WTC11 (cell line): Measurements from ENCODE around the gene SIX6. TPM values are rescaled to one million over a fixed set of nuclear protein-coding genes. Genes with fewer than 3 reads are reported as not detected.
A peak's percentile ranks its signal among the peaks of the same experiment; 100 is the strongest.

ENCODE experiments used
- ATAC-seq: fragments of 200-7000 bp; cut with Tn5 transposase; 2 replicates; pipeline ENCODE4 v1.10.0; 2021; ENCODE audit warnings: mild to moderate bottlenecking, moderate library complexity
- CTCF ChIA-PET: fragments of 300-600 bp; sonication (Branson Sonifier 250); formaldehyde crosslinking; loops from one replicate; lab custom pipeline; 2021; ENCODE audit warnings: antibody characterized with exemption; lab: Charles Lee
- POLR2A ChIA-PET: fragments of 350-600 bp; sonication (Branson Sonifier 250); formaldehyde crosslinking; loops from one replicate; lab custom pipeline; 2021; ENCODE audit warnings: antibody characterized with exemption; lab: Charles Lee
- DNase-seq: peaks from one replicate; pipeline ENCODE4 v3.0.0; 2021; ENCODE audit warnings: low spot score
- H3K27ac Mint-ChIP-seq: 2 replicates; pipeline ENCODE4 v1.8.0; 2021; ENCODE audit warnings: mixed read lengths
- H3K27me3 Mint-ChIP-seq: 2 replicates; pipeline ENCODE4 v1.8.0; 2021; ENCODE audit warnings: low read depth, mild to moderate bottlenecking, moderate library complexity, mixed read lengths
- H3K36me3 Mint-ChIP-seq: 2 replicates; pipeline ENCODE4 v1.8.0; 2021; ENCODE audit warnings: mixed read lengths
- H3K4me1 Mint-ChIP-seq: 2 replicates; pipeline ENCODE4 v1.8.0; 2022; ENCODE audit warnings: mixed read lengths
- H3K4me3 Mint-ChIP-seq: 2 replicates; pipeline ENCODE4 v1.8.0; 2021; ENCODE audit warnings: mild to moderate bottlenecking, moderate library complexity, mixed read lengths
- H3K9me3 Mint-ChIP-seq: 2 replicates; pipeline ENCODE4 v1.8.0; 2021; ENCODE audit warnings: mixed read lengths
- CBFB ChIP-seq: sonication (generic); formaldehyde crosslinking; IDR thresholded peaks from 2 replicates; pipeline ENCODE4 v1.8.1; 2022; ENCODE audit warnings: mild to moderate bottlenecking, low read depth, missing genetic modification reagents
- CREM ChIP-seq: sonication (generic); formaldehyde crosslinking; IDR thresholded peaks from 2 replicates; pipeline ENCODE4 v1.8.1; 2022; ENCODE audit warnings: mild to moderate bottlenecking, missing genetic modification reagents, moderate library complexity
- FOXP1 ChIP-seq: sonication (generic); formaldehyde crosslinking; IDR thresholded peaks from 2 replicates; pipeline ENCODE4 v1.8.0; 2022; ENCODE audit warnings: missing genetic modification reagents, mild to moderate bottlenecking, moderate library complexity, borderline replicate concordance
- IRF2 ChIP-seq: sonication (generic); formaldehyde crosslinking; IDR thresholded peaks from 2 replicates; pipeline ENCODE4 v1.8.0; 2022; ENCODE audit warnings: low read depth, missing genetic modification reagents, borderline replicate concordance
- NR1H2 ChIP-seq: sonication (generic); formaldehyde crosslinking; IDR thresholded peaks from 2 replicates; pipeline ENCODE4 v1.9.0; 2021; ENCODE audit warnings: mild to moderate bottlenecking, moderate library complexity, missing genetic modification reagents
- NR2C2 ChIP-seq: sonication (generic); formaldehyde crosslinking; IDR thresholded peaks from 2 replicates; pipeline ENCODE4 v1.8.0; 2022; ENCODE audit warnings: mild to moderate bottlenecking, missing genetic modification reagents
- NR3C1 ChIP-seq: sonication (generic); formaldehyde crosslinking; conservative IDR thresholded peaks from 2 replicates; pipeline ENCODE4 v1.8.1; 2023; ENCODE audit warnings: low read depth, mild to moderate bottlenecking, missing genetic modification reagents
- SP1 ChIP-seq: sonication (generic); formaldehyde crosslinking; conservative IDR thresholded peaks from 2 replicates; pipeline ENCODE4 v1.8.1; 2022; ENCODE audit warnings: missing genetic modification reagents
- ZNF232 ChIP-seq: sonication (generic); formaldehyde crosslinking; IDR thresholded peaks from 2 replicates; pipeline ENCODE4 v1.8.0; 2022; ENCODE audit warnings: mild to moderate bottlenecking, missing genetic modification reagents
- ZNF671 ChIP-seq: fragments of 250-450 bp; sonication (Bioruptor Pico); IDR thresholded peaks from 2 replicates; pipeline ENCODE4 v1.8.0; 2021; ENCODE audit warnings: mild to moderate bottlenecking
- total RNA-seq: library from RNA; stranded (reverse); gene quantifications from 3 replicates; pipeline ENCODE4 v1.2.3, GENCODE V29; 2021
- TF ChIP-seq, protein P1 (sequence below): sonication (generic); formaldehyde crosslinking; IDR thresholded peaks from 2 replicates; pipeline ENCODE4 v1.8.1; 2023; ENCODE audit warnings: mild to moderate bottlenecking, missing genetic modification reagents
- TF ChIP-seq, protein P2 (sequence below): fragments of 250-450 bp; sonication (Bioruptor Pico); conservative IDR thresholded peaks from 2 replicates; pipeline ENCODE4 v1.9.0; 2021; ENCODE audit warnings: mild to moderate bottlenecking
- TF ChIP-seq, protein P3 (sequence below): sonication (generic); formaldehyde crosslinking; IDR thresholded peaks from 2 replicates; pipeline ENCODE4 v1.8.0; 2022; ENCODE audit warnings: mild to moderate bottlenecking, missing genetic modification reagents
- TF ChIP-seq, protein P4 (sequence below): fragments of 250-450 bp; sonication (Bioruptor Pico); IDR thresholded peaks from 2 replicates; pipeline ENCODE4 v1.8.0; 2021; ENCODE audit warnings: mild to moderate bottlenecking
- TF ChIP-seq, protein P5 (sequence below): fragments of 250-450 bp; sonication (Bioruptor Pico); IDR thresholded peaks from 2 replicates; pipeline ENCODE4 v1.9.0; 2021; ENCODE audit warnings: moderate library complexity, mild to moderate bottlenecking, inconsistent platforms, borderline replicate concordance
- TF ChIP-seq, protein P6 (sequence below): sonication (generic); formaldehyde crosslinking; IDR thresholded peaks from 2 replicates; pipeline ENCODE4 v1.8.1; 2023; ENCODE audit warnings: mild to moderate bottlenecking, missing genetic modification reagents
- TF ChIP-seq, protein P7 (sequence below): sonication (generic); formaldehyde crosslinking; IDR thresholded peaks from 2 replicates; pipeline ENCODE4 v1.8.0; 2022; ENCODE audit warnings: mild to moderate bottlenecking, missing genetic modification reagents
- TF ChIP-seq, protein P8 (sequence below): sonication (generic); formaldehyde crosslinking; IDR thresholded peaks from 2 replicates; pipeline ENCODE4 v1.8.1; 2022; ENCODE audit warnings: mild to moderate bottlenecking, missing genetic modification reagents, moderate library complexity, borderline replicate concordance
- TF ChIP-seq, protein P9 (sequence below): sonication (generic); formaldehyde crosslinking; IDR thresholded peaks from 2 replicates; pipeline ENCODE4 v1.8.1; 2023; ENCODE audit warnings: mild to moderate bottlenecking, missing genetic modification reagents, borderline replicate concordance

The SIX6 gene
- total RNA-seq, 1 experiment from 2014 or later: 0.07 TPM

DNA sequence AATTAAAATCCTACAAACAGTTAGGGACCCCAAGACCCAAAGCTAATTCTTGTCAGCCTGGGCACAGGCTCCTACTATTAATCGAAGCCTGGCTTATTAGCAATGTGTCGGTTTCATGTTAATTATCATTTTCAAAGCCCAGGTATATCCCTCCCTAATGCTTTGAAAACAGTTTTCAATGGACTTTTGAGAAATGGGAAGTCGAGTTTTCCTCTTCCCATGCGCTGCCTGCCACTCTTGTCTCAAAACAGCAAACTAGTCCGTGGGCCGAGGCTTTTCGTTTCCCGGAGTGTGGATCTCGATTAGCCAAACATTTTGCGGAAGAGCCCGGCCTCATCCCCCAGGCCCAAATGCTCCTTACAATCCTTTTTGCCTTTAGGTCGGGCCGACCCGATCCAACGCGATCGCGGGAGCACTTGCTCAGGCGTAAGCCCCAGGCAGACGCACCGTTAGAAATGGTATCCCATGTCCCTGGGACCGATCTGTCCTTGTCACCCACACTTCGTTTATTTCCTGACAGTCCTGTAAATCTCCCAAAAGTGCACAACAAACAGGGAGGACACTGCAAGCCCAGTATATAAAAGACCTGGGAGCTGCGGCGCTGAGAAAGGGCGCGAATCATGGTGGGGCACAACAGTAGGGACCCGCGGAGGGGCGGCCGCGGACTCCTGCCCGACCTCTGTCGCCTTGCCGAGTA lies 1.5 kb downstream of the SIX6 start:
- H3K4me3 Mint-ChIP-seq: peak overlapping the region; percentile 72
- ATAC-seq (no peak), DNase-seq (no peak)
- H3K36me3 Mint-ChIP-seq: no peaks in the 10 kb centered on the region
- H3K9me3 Mint-ChIP-seq: no peaks in the 10 kb centered on the region
- no peak overlapping the region for H3K27ac Mint-ChIP-seq
- peaks cover 98% of the 10 kb centered on the region for H3K27me3 Mint-ChIP-seq
- ChIA-PET CTCF (interaction anchor here (1.1 to 4.7 kb wide), 2 partner anchors 161 to 179 kb away, joined by 5 to 22 read pairs; no protein-coding TSS in a partner anchor), POLR2A (no interaction called here)
- peaks cover 81% of the 10 kb centered on the region for H3K4me1 Mint-ChIP-seq
- TF ChIP-seq CREM (no peak), ZNF671 (CRISPR knock-in tag) (no peak), ZNF232 (CRISPR knock-in tag) (no peak), NR3C1 (no peak), FOXP1 (no peak), CBFB (no peak), SP1 (no peak), NR1H2 (CRISPR knock-in tag) (no peak), IRF2 (CRISPR knock-in tag) (no peak), NR2C2 (CRISPR knock-in tag) (no peak)
- TF ChIP-seq, protein P1, sequence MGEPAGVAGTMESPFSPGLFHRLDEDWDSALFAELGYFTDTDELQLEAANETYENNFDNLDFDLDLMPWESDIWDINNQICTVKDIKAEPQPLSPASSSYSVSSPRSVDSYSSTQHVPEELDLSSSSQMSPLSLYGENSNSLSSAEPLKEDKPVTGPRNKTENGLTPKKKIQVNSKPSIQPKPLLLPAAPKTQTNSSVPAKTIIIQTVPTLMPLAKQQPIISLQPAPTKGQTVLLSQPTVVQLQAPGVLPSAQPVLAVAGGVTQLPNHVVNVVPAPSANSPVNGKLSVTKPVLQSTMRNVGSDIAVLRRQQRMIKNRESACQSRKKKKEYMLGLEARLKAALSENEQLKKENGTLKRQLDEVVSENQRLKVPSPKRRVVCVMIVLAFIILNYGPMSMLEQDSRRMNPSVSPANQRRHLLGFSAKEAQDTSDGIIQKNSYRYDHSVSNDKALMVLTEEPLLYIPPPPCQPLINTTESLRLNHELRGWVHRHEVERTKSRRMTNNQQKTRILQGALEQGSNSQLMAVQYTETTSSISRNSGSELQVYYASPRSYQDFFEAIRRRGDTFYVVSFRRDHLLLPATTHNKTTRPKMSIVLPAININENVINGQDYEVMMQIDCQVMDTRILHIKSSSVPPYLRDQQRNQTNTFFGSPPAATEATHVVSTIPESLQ (CRISPR knock-in tag): no peak
- TF ChIP-seq, protein P2, sequence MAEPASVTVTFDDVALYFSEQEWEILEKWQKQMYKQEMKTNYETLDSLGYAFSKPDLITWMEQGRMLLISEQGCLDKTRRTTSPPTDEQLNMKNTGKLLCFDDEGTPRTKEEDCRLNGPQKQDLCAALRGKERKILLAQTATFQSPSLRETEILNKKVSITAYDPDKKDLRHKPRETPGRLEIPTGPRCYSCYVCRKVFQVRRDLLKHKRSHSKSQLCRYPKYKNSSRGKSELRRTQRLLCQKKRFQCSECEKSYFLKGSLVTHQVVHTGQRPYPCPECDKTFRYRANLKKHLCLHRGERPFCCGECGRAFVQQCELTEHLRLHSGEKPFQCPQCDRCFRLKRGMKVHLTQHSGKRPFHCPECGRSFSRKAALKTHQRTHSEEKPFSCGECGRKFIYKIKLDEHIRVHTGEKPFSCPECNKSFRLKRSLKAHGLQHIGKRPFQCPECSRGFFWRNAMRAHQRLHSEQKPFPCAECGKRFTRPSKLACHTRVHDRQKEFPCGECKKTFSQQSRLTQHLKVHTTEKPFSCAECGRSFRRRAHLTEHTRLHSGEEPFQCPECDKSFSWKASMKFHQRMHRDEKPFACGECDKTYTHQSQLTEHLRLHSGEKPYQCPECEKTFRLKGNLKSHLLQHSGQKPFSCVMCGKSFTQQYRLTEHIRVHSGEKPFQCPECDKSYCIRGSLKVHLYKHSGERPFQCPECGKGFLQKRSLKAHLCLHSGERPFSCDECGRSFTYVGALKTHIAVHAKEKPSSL (CRISPR knock-in tag): no peak
- TF ChIP-seq, protein P3, sequence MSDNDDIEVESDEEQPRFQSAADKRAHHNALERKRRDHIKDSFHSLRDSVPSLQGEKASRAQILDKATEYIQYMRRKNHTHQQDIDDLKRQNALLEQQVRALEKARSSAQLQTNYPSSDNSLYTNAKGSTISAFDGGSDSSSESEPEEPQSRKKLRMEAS: no peak
- TF ChIP-seq, protein P4, sequence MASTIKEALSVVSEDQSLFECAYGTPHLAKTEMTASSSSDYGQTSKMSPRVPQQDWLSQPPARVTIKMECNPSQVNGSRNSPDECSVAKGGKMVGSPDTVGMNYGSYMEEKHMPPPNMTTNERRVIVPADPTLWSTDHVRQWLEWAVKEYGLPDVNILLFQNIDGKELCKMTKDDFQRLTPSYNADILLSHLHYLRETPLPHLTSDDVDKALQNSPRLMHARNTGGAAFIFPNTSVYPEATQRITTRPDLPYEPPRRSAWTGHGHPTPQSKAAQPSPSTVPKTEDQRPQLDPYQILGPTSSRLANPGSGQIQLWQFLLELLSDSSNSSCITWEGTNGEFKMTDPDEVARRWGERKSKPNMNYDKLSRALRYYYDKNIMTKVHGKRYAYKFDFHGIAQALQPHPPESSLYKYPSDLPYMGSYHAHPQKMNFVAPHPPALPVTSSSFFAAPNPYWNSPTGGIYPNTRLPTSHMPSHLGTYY (CRISPR knock-in tag): no peak
- TF ChIP-seq, protein P5, sequence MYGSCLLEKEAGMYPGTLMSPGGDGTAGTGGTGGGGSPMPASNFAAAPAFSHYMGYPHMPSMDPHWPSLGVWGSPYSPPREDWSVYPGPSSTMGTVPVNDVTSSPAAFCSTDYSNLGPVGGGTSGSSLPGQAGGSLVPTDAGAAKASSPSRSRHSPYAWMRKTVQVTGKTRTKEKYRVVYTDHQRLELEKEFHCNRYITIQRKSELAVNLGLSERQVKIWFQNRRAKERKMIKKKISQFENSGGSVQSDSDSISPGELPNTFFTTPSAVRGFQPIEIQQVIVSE: no peak
- TF ChIP-seq, protein P6, sequence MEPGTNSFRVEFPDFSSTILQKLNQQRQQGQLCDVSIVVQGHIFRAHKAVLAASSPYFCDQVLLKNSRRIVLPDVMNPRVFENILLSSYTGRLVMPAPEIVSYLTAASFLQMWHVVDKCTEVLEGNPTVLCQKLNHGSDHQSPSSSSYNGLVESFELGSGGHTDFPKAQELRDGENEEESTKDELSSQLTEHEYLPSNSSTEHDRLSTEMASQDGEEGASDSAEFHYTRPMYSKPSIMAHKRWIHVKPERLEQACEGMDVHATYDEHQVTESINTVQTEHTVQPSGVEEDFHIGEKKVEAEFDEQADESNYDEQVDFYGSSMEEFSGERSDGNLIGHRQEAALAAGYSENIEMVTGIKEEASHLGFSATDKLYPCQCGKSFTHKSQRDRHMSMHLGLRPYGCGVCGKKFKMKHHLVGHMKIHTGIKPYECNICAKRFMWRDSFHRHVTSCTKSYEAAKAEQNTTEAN (CRISPR knock-in tag): no peak

DNA sequence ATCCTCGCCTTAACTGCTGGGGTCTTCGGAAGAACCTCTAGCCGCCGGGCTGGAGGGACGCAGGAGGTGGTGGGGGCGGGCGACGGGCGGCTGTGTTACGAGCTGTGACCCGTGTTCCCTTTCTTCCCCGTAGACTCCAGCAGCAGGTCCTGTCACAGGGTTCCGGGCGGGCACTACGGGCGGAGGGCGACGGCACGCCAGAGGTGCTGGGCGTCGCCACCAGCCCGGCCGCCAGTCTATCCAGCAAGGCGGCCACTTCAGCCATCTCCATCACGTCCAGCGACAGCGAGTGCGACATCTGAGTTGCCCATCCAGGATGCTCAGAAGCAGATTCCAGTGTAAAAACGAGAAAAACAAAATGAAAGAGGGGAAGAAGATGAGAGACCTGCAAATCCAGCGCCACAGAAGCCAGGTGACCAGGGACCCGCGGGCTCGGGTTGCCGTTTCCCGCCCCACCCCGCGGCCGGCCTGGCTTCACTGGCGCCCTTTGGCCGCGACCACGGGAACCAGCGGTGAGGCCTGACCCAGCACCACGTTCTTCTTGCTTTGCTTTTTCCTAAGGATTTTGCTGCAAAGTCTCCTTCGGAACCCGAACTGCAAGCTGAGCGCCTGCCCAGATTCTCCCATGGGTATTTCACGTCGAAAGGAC lies 2.1 kb downstream of the SIX6 start:
- ChIA-PET CTCF (interaction anchor here (1.1 kb wide), 1 partner anchor 180 kb away, joined by 5 read pairs; no protein-coding TSS in a partner anchor), POLR2A (no interaction called here)
- H3K4me3 Mint-ChIP-seq: peak overlapping the region; percentile 72
- no peaks in the 10 kb centered on the region for H3K9me3 Mint-ChIP-seq
- peaks cover 77% of the 10 kb centered on the region for H3K4me1 Mint-ChIP-seq
- H3K27ac Mint-ChIP-seq: no peak overlapping the region
- H3K27me3 Mint-ChIP-seq: peaks cover 97% of the 10 kb centered on the region
- DNase-seq (peak; percentile 39), ATAC-seq (no peak)
- no peaks in the 10 kb centered on the region for H3K36me3 Mint-ChIP-seq
- TF ChIP-seq, protein P7, sequence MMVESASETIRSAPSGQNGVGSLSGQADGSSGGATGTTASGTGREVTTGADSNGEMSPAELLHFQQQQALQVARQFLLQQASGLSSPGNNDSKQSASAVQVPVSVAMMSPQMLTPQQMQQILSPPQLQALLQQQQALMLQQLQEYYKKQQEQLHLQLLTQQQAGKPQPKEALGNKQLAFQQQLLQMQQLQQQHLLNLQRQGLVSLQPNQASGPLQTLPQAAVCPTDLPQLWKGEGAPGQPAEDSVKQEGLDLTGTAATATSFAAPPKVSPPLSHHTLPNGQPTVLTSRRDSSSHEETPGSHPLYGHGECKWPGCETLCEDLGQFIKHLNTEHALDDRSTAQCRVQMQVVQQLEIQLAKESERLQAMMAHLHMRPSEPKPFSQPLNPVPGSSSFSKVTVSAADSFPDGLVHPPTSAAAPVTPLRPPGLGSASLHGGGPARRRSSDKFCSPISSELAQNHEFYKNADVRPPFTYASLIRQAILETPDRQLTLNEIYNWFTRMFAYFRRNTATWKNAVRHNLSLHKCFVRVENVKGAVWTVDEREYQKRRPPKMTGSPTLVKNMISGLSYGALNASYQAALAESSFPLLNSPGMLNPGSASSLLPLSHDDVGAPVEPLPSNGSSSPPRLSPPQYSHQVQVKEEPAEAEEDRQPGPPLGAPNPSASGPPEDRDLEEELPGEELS (CRISPR knock-in tag): 0 out of 2 replicates have a peak, but pooled peaks have one; percentile 24
- TF ChIP-seq, protein P8, sequence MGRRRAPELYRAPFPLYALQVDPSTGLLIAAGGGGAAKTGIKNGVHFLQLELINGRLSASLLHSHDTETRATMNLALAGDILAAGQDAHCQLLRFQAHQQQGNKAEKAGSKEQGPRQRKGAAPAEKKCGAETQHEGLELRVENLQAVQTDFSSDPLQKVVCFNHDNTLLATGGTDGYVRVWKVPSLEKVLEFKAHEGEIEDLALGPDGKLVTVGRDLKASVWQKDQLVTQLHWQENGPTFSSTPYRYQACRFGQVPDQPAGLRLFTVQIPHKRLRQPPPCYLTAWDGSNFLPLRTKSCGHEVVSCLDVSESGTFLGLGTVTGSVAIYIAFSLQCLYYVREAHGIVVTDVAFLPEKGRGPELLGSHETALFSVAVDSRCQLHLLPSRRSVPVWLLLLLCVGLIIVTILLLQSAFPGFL (CRISPR knock-in tag): no peak
- TF ChIP-seq, protein P9, sequence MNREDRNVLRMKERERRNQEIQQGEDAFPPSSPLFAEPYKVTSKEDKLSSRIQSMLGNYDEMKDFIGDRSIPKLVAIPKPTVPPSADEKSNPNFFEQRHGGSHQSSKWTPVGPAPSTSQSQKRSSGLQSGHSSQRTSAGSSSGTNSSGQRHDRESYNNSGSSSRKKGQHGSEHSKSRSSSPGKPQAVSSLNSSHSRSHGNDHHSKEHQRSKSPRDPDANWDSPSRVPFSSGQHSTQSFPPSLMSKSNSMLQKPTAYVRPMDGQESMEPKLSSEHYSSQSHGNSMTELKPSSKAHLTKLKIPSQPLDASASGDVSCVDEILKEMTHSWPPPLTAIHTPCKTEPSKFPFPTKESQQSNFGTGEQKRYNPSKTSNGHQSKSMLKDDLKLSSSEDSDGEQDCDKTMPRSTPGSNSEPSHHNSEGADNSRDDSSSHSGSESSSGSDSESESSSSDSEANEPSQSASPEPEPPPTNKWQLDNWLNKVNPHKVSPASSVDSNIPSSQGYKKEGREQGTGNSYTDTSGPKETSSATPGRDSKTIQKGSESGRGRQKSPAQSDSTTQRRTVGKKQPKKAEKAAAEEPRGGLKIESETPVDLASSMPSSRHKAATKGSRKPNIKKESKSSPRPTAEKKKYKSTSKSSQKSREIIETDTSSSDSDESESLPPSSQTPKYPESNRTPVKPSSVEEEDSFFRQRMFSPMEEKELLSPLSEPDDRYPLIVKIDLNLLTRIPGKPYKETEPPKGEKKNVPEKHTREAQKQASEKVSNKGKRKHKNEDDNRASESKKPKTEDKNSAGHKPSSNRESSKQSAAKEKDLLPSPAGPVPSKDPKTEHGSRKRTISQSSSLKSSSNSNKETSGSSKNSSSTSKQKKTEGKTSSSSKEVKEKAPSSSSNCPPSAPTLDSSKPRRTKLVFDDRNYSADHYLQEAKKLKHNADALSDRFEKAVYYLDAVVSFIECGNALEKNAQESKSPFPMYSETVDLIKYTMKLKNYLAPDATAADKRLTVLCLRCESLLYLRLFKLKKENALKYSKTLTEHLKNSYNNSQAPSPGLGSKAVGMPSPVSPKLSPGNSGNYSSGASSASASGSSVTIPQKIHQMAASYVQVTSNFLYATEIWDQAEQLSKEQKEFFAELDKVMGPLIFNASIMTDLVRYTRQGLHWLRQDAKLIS (CRISPR knock-in tag): no peak
